ENCODE measurements around the gene LHX4. TPM values are rescaled to one million over a fixed set of nuclear protein-coding genes. Genes with fewer than 3 reads are reported as not detected.

The LHX4 gene
- total and polyA plus RNA-seq, 2 of the 4 experiments (the other 2 are of a cell fraction), result 0.05 to 0.18 TPM

Other genes with a start within 250 kb of the LHX4 start
- gene QSOX1, start 75.4 kb upstream of the LHX4 start, total RNA-seq (2012; rRNA removed), result 93.3 and 102 TPM in 2 replicates
- 765 and 791 TPM in 2 replicates for gene QSOX1, start 75.4 kb upstream of the LHX4 start, polyA plus RNA-seq (2012; rRNA removed)

Data from IMR-90 (cell line).